ENCODE measurements around the gene CACNG7.

CACNG7 gene

GRCh38 chr19:53983457-53984289, 74.6 kb downstream of the CACNG7 start:
- DNase-seq: no peak

- no peak for DNase-seq
Measured at GRCh38 chr19:53985863-53986262, 76.8 kb downstream of the CACNG7 start.

- no peak for DNase-seq
Measured at GRCh38 chr19:53988981-53989380, 79.9 kb downstream of the CACNG7 start.

- no peak for DNase-seq
Measured at GRCh38 chr19:53989600-53990533, 80.8 kb downstream of the CACNG7 start.

- no peak for DNase-seq
Measured at GRCh38 chr19:53991224-53992113, 82.4 kb downstream of the CACNG7 start, which contains the start of gene CACNG6. TSS of gene CACNG6 (plus strand) at chr19:53991637. CDS start at chr19:53992878, 1,241 bp downstream.

GRCh38 chr19:53992211-53992610, 83.1 kb downstream of the CACNG7 start:
- DNase-seq: no peak

GRCh38 chr19:53992815-53993214, 83.7 kb downstream of the CACNG7 start:
- no peak for DNase-seq

- DNase-seq: no peak
Measured at GRCh38 chr19:53993448-53993847, 84.4 kb downstream of the CACNG7 start.

Measured in bone marrow (tissue), 2 donors.